Measurements from ENCODE around the gene RINT1.

RINT1 gene

DNA sequence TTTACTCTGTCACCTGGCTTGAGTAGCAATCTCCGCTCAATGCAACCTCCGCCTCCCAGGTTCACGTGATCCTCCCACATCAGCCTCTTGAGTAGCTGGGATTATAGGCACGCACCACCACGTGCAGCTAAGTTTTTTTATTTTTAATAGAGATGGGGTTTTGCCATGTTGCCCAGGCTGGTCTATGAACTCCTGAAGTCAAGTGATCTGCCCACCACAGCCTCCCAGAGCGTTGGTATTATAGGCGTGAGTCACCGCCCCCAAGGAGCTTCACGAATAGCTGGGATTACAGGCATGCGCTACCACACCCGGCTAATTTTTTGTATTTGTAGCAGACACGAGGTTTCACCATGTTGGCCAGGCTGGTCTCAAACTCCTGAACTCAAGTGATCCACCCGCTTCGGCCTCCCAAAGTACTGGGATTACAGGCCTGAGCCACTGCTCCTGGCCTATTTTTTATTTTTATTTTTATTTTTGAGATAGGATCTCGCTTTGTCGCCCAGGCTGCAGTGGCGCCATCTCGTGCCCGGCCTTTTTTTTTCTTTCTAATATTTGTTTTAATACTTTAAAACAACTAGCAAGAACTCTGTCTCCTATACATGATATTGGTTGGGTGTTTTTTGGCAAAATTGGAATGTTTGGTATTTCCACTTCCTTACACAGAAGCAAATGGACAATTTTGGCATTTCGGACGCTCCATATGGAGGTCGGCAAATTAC lies 48.2 kb downstream of the RINT1 start:
- DNase-seq = no peak
- Histone ChIP-seq H3K9me3 (ENCODE audit: control insufficient read depth, low read length) (no peaks in the 10 kb centered on the region), H3K27ac (ENCODE audit: insufficient read depth, low read length, poor library complexity, severe bottlenecking) (no peak overlapping the region), H3K4me1 (ENCODE audit: control insufficient read depth, insufficient read depth, low read length, poor library complexity, severe bottlenecking) (peaks cover 6% of the 10 kb centered on the region), H3K4me3 (ENCODE audit: insufficient read depth, low read depth, low read length, poor library complexity, severe bottlenecking) (no peak overlapping the region), H3K27me3 (replicated peaks; ENCODE audit: control insufficient read depth, insufficient read depth, low read length, poor library complexity, severe bottlenecking) (no peaks in the 10 kb centered on the region), H3K36me3 (ENCODE audit: control insufficient read depth, insufficient read depth, low read length) (no peaks in the 10 kb centered on the region)

DNA sequence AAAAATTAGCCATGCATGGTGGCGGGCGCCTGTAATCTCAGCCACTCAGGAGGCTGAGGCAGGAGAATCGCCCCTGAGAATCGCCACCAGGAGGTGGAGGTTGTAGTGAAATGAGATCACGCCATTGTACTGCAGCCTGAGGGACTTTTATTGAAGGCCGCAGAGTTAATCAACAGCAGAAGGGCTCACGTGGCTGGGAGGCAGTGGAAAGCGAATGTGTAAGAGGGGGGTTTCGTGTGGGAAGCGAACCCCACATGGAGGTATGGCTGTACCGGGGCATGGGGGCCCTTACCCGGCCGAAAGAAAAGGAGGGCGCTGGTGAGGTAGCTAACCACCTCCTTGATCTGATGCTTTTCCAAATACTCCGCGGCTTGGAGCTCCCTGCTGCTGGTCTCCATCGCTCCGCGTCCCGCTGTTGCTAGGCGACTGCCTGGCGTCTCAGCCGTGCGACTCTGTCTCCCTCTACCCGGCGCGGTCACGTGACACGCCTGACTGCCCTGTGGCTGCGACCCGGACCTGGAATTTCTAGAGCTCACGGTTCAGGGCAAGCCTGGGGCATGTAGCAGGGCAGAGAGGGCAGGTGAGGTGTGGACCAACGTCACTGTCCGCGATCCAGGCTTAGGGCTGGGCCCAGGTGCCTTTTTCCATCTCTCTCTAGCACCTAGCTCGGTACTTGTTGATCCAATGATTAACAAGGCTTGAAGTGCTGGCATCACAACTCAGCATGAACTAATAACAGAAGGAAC lies 49.2 kb downstream of the RINT1 start, which contains the start of gene EFCAB10:
Gene EFCAB10, minus strand, starts transcription at position 428 of the 746 bp plus-strand sequence. Its CDS starts 30 bp downstream, at position 398.
- Histone ChIP-seq H3K4me3 (ENCODE audit: insufficient read depth, low read depth, low read length, poor library complexity, severe bottlenecking) (peak within 1 kb of the TSS; percentile 40), H3K36me3 (ENCODE audit: control insufficient read depth, insufficient read depth, low read length) (no peaks in the 10 kb centered on the region), H3K9me3 (ENCODE audit: control insufficient read depth, low read length) (no peaks in the 10 kb centered on the region), H3K27ac (ENCODE audit: insufficient read depth, low read length, poor library complexity, severe bottlenecking) (no peak within 1 kb of the TSS), H3K4me1 (ENCODE audit: control insufficient read depth, insufficient read depth, low read length, poor library complexity, severe bottlenecking) (peaks cover 6% of the 10 kb centered on the region), H3K27me3 (replicated peaks; ENCODE audit: control insufficient read depth, insufficient read depth, low read length, poor library complexity, severe bottlenecking) (no peaks in the 10 kb centered on the region)
- DNase-seq = peak in 2 of 3 donors; percentile 6 to 23

DNA sequence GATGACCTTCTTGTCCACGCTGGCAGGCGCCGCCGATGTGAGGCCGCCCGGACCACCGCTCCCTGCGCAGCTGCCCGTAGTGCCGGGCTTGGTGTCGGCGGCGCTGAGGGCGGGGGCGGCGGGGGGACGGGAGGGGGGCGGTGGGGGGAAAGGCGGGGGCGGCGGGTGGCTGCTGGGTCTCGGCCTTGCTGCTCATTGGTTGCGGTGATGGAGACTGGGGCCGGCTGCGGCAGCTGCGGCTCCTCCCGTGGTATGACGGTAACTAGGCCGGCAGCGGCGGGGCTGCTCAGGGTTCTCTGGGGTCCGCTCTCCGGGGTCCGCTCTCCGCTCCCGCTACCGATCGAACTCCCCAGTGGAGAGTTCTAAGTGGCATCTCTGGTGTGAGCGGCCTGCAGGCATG lies 51.1 kb downstream of the RINT1 start:
- Histone ChIP-seq H3K4me3 (ENCODE audit: insufficient read depth, low read depth, low read length, poor library complexity, severe bottlenecking) (no peak overlapping the region), H3K4me1 (ENCODE audit: control insufficient read depth, insufficient read depth, low read length, poor library complexity, severe bottlenecking) (peaks cover 6% of the 10 kb centered on the region), H3K9me3 (ENCODE audit: control insufficient read depth, low read length) (no peaks in the 10 kb centered on the region), H3K36me3 (ENCODE audit: control insufficient read depth, insufficient read depth, low read length) (no peaks in the 10 kb centered on the region), H3K27me3 (replicated peaks; ENCODE audit: control insufficient read depth, insufficient read depth, low read length, poor library complexity, severe bottlenecking) (no peaks in the 10 kb centered on the region), H3K27ac (ENCODE audit: insufficient read depth, low read length, poor library complexity, severe bottlenecking) (no peak overlapping the region)
- no peak for DNase-seq

DNA sequence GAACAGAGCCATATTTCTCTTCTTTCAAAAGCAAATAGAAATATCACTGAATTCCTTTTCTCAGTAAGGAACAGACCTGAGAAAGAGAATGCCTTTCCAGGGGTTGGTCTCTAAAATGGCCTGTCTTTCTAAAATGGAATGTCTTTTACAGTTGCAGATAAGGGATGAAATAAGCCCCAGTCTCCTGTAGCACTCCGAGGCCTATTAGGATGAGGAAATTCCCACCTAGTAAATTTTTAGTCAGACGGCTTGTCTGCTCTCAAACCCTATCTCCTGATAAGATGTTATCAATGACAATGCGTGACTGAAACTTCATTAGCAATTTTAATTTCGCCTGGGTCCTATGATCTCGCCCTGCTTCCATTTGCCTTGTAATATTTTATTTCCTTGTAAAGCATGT lies 52.2 kb downstream of the RINT1 start:
- Histone ChIP-seq H3K4me3 (ENCODE audit: insufficient read depth, low read depth, low read length, poor library complexity, severe bottlenecking) (no peak overlapping the region), H3K9me3 (ENCODE audit: control insufficient read depth, low read length) (no peaks in the 10 kb centered on the region), H3K4me1 (ENCODE audit: control insufficient read depth, insufficient read depth, low read length, poor library complexity, severe bottlenecking) (peaks cover 6% of the 10 kb centered on the region), H3K27me3 (replicated peaks; ENCODE audit: control insufficient read depth, insufficient read depth, low read length, poor library complexity, severe bottlenecking) (no peaks in the 10 kb centered on the region), H3K27ac (ENCODE audit: insufficient read depth, low read length, poor library complexity, severe bottlenecking) (no peak overlapping the region), H3K36me3 (ENCODE audit: control insufficient read depth, insufficient read depth, low read length) (no peaks in the 10 kb centered on the region)
- no peak for DNase-seq

DNA sequence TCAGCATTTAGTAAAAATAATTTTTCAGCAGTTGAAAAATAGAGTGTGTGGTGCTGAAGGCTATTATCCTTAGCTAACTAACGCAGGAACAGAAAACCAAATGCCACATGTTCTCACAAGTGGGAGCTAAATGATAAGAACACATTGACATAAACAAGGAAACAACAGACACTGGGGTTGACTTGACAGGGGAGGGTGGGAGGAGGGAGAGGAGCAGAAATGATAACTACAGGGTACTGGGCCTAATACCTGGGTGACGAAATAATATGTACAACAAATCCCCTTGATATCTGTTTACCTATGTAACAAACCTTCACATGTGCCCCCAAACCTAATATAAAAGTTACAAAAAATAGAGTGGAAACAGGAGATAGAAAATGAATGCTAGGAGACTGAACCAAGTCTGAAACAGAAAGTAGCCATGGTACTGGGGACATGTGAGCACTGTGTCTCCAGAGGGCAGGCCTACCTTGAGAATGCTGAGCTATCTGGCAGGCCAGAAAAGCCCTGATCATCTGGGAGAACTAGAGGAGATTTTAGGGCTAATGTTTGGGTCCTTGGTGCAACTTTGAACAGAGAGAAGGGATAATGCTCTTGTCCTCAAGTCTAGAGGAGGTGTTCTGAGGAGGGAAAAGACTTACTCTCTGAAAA lies 54.0 kb downstream of the RINT1 start:
- H3K4me3 ChIP-seq (ENCODE audit: insufficient read depth, low read depth, low read length, poor library complexity, severe bottlenecking) = no peak overlapping the region

DNA sequence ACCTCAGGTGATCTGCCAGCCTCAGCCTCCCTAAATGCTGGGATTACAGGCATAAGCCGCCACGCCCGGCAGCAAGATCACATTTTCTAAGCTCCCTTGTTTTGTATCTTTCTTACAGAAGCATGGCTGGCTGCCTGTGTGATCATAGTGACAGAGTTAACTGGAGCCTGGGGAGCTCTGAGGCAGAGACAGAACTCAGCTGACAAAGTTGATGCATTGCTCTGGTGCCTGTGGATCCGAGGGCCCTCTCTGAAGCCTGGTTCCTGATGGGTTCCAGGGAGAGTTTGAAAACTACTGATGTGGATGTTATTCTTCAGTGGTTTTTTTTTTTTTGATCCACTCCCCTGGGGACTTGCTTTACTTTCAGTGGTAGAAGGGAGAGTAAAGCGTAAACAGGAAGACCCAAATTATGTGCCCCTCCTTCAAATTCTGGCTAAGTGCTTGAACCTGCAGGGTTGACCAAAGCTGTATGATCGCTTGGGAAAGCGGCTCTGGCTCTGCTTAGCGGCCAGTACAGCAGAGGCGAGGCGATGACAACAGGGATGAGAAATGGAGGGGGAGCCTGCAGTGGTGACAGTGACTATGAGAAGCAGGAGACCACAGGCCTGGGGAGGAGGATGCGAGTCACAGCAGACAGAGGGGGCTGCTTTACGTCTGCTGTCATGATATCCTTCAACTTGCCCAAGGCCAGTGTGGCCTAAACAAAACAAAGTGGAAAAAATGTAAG lies 56.1 kb downstream of the RINT1 start:
- Histone ChIP-seq H3K4me1 (ENCODE audit: control insufficient read depth, insufficient read depth, low read length, poor library complexity, severe bottlenecking) (no peaks in the 10 kb centered on the region), H3K36me3 (ENCODE audit: control insufficient read depth, insufficient read depth, low read length) (no peaks in the 10 kb centered on the region), H3K27me3 (replicated peaks; ENCODE audit: control insufficient read depth, insufficient read depth, low read length, poor library complexity, severe bottlenecking) (no peaks in the 10 kb centered on the region), H3K4me3 (ENCODE audit: insufficient read depth, low read depth, low read length, poor library complexity, severe bottlenecking) (no peak overlapping the region), H3K9me3 (ENCODE audit: control insufficient read depth, low read length) (no peaks in the 10 kb centered on the region), H3K27ac (ENCODE audit: insufficient read depth, low read length, poor library complexity, severe bottlenecking) (no peak overlapping the region)
- DNase-seq = no peak

More for the DNA sequence above, 54.0 kb downstream of the RINT1 start:
- H3K9me3 ChIP-seq (ENCODE audit: control insufficient read depth, low read length) = no peaks in the 10 kb centered on the region
- no peaks in the 10 kb centered on the region for H3K27me3 ChIP-seq (replicated peaks; ENCODE audit: control insufficient read depth, insufficient read depth, low read length, poor library complexity, severe bottlenecking)
- no peaks in the 10 kb centered on the region for H3K36me3 ChIP-seq (ENCODE audit: control insufficient read depth, insufficient read depth, low read length)
- peaks cover 5% of the 10 kb centered on the region for H3K4me1 ChIP-seq (ENCODE audit: control insufficient read depth, insufficient read depth, low read length, poor library complexity, severe bottlenecking)
- H3K27ac ChIP-seq (ENCODE audit: insufficient read depth, low read length, poor library complexity, severe bottlenecking) = no peak overlapping the region
- DNase-seq = no peak

DNA sequence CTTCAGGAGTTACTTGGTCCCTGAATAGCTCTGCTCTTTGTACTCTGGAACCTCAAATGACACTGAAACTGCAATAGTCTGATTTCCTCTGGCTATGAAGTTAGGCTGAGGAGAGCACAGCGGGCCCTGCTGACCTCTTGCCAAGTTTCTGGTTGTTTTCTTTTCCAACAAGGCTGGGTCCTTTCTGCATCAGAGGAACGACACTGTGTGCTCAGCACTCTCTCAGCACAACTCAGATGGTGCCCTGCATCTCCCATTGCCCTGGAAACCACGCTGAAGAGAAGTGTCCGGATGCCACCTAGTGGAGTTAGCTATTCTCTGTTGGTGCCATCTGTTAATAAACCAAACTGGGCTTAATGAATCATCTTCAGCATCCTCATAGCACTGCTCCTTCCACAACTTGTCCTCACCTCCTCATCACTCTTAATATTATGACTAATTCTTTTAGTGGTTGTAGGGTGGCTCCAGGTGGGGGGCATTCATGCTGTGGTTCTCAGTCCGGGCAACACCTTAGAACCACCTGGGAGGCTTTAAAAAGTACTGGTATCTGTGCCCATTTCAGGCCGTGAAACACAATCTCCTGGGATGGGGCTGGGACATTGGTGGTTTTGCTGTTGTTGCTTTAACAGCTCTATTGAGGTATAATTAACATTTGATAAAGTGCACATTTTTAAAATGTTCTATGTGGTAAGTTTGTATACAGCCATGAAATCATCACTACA lies 57.5 kb downstream of the RINT1 start:
- no peaks in the 10 kb centered on the region for H3K9me3 ChIP-seq (ENCODE audit: control insufficient read depth, low read length)
- no peaks in the 10 kb centered on the region for H3K36me3 ChIP-seq (ENCODE audit: control insufficient read depth, insufficient read depth, low read length)
- H3K27me3 ChIP-seq (replicated peaks; ENCODE audit: control insufficient read depth, insufficient read depth, low read length, poor library complexity, severe bottlenecking) = no peaks in the 10 kb centered on the region
- H3K27ac ChIP-seq (ENCODE audit: insufficient read depth, low read length, poor library complexity, severe bottlenecking) = no peak overlapping the region
- peak in 2 of 3 donors; percentile 5 to 16 for DNase-seq
- no peak overlapping the region for H3K4me3 ChIP-seq (ENCODE audit: insufficient read depth, low read depth, low read length, poor library complexity, severe bottlenecking)
- H3K4me1 ChIP-seq (ENCODE audit: control insufficient read depth, insufficient read depth, low read length, poor library complexity, severe bottlenecking) = no peaks in the 10 kb centered on the region

DNA sequence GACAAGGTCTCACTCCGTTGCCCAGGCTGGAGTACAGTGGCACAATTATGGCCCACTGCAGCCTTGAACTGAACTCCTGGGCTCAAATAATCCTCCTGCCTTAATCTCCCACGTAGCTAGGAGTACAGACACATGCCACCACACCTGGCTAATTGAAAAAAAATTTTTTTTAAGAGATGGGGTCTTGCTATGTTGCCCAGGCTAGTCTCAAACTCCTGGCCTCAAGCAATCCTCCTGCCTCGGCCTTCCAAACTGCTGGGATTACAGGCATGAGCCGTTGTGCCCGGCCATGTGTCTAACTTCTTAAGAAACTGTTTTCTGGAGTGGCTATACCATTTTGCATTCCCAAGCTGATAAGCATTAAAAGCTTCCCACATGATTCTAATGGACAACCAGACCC lies 58.8 kb downstream of the RINT1 start:
- Histone ChIP-seq H3K36me3 (ENCODE audit: control insufficient read depth, insufficient read depth, low read length) (no peaks in the 10 kb centered on the region), H3K27me3 (replicated peaks; ENCODE audit: control insufficient read depth, insufficient read depth, low read length, poor library complexity, severe bottlenecking) (no peaks in the 10 kb centered on the region), H3K27ac (ENCODE audit: insufficient read depth, low read length, poor library complexity, severe bottlenecking) (no peak overlapping the region), H3K4me3 (ENCODE audit: insufficient read depth, low read depth, low read length, poor library complexity, severe bottlenecking) (no peak overlapping the region), H3K9me3 (ENCODE audit: control insufficient read depth, low read length) (no peaks in the 10 kb centered on the region), H3K4me1 (ENCODE audit: control insufficient read depth, insufficient read depth, low read length, poor library complexity, severe bottlenecking) (no peaks in the 10 kb centered on the region)
- no peak for DNase-seq

DNA sequence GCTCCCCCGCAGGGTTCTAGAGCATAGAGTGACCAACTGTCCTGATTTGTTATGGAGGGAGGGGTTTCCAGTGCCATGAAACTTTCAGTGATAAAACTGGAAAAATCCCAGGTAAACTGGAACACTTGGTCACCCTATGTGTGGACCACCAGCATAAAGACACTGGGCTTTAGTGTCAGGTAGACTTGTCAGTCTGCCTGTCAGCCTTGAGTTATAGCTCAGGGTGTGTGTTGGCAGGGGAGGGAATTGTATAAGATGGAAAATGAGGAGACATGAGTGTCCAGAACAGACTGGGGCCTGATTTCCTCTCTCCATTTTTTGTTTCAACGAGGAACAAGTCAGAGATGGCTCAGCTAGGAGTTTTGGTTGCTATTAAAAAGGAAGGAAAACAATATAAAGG lies 59.5 kb downstream of the RINT1 start:
- no peak overlapping the region for H3K27ac ChIP-seq (ENCODE audit: insufficient read depth, low read length, poor library complexity, severe bottlenecking)
- H3K4me3 ChIP-seq (ENCODE audit: insufficient read depth, low read depth, low read length, poor library complexity, severe bottlenecking) = no peak overlapping the region
- no peak for DNase-seq
- H3K27me3 ChIP-seq (replicated peaks; ENCODE audit: control insufficient read depth, insufficient read depth, low read length, poor library complexity, severe bottlenecking) = no peaks in the 10 kb centered on the region
- H3K4me1 ChIP-seq (ENCODE audit: control insufficient read depth, insufficient read depth, low read length, poor library complexity, severe bottlenecking) = no peaks in the 10 kb centered on the region
- no peaks in the 10 kb centered on the region for H3K9me3 ChIP-seq (ENCODE audit: control insufficient read depth, low read length)
- H3K36me3 ChIP-seq (ENCODE audit: control insufficient read depth, insufficient read depth, low read length) = no peaks in the 10 kb centered on the region

Measured in effector memory CD4-positive, alpha-beta T cell (primary cell).